ENCODE measurements around the gene POU4F1.

The POU4F1 gene

GRCh38 chr13:78606471-78607408 lies 3.4 kb upstream of the POU4F1 start:
- no peak for DNase-seq (ENCODE audit: low read depth in 2 of 2)

GRCh38 chr13:78604782-78605611 lies 1.6 kb upstream of the POU4F1 start:
- DNase-seq (ENCODE audit: low read depth in 2 of 2): no peak

DNA sequence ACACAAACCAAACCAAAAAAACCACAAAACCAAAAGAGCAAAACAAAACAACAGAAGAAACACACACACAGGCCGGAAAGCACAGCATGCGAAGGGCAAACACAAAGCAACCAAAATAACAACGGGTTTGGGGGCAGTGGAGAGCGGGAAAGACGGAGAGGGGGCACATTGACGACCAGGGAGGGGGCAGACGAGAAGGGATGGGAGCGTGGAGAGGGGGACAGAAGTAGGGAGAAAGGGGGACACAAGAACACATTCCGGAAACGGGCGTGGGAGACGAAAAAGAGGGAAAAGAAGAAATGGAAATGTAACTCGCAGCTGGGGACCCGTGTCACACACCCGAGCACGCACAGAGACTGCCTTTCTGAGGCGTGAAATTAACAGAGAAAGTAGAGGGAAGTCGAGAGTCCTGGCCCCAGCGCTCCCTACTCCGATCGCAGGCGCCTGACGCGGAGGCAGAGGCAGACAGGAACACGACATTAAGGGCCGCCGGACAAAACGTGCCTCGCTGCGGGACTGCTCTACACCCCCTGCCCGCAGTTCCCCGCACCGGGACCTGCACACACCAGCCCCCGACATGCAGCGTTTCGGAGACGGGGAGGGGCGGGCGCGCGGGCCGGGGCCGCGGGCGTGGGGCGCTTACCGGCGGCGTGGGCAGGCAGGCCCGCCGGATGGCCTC lies 652 bp downstream of the POU4F1 start:
- DNase-seq (ENCODE audit: low read depth in 2 of 2): no peak

DNA sequence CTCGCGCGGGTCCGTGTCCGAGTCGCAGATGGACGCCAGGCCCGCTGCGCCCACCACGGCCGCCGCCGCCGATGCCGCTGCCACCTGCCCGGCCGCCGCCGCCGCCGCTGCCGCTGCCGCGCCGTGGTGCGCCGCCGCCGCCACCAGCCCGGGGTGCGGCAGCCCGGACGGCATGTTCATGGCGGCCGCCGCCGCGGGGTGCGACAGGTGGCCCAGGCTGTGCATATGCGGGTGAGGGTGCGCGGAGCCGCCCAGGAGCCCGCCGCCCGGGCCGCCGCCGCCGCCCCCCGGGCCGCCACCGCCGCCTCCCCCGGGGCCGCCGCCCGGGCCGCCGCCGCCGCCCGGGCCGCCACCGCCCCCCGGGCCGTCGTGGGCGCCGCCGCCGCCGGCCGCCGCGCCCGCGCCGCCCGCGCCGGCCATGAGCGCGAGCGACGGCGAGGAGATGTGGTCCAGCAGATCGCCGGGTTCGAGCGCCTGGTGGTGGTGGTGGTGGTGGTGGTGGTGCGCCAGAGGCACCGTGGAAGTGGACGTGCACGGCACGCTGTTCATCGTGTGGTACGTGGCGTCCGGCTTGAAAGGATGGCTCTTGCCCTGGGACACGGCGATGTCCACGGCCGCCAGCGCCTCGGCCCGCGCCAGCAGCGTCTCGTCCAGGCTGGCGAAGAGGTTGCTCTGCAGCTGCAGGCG lies 1.3 kb downstream of the POU4F1 start:
- no peak for DNase-seq (ENCODE audit: low read depth in 2 of 2)

GRCh38 chr13:78601124-78601873 lies 2.1 kb downstream of the POU4F1 start:
- DNase-seq (ENCODE audit: low read depth in 2 of 2): no peak

DNA sequence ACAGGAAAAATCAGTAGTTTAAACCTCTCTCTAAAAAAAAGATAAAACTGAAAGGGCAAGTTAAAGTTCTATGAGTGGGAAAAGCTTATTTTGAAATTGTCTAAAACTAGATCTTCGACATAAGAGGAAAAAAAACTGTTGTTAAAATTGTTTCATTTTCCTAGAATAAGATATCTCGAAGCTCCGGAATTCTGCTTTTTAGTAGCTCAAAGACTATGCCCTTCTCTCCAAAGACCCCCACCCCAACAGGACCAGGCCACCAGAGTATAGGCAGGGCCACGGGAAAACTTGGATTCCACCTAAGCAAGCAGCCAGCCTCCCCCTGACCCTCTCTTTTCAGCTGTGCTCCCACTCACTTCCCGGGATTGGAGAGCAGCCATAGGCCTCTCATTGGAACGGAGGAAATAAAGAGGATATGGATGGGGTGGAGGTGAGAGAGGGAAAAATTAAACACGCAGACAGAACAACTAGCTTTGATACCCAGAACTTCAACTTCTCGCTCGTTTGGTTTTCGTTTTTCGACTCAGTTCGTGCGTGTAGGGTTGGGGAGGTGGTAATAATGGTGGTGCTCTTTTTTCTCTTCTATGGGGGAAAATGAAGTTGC lies 3.0 kb downstream of the POU4F1 start:
- DNase-seq (ENCODE audit: low read depth in 2 of 2): no peak

DNA sequence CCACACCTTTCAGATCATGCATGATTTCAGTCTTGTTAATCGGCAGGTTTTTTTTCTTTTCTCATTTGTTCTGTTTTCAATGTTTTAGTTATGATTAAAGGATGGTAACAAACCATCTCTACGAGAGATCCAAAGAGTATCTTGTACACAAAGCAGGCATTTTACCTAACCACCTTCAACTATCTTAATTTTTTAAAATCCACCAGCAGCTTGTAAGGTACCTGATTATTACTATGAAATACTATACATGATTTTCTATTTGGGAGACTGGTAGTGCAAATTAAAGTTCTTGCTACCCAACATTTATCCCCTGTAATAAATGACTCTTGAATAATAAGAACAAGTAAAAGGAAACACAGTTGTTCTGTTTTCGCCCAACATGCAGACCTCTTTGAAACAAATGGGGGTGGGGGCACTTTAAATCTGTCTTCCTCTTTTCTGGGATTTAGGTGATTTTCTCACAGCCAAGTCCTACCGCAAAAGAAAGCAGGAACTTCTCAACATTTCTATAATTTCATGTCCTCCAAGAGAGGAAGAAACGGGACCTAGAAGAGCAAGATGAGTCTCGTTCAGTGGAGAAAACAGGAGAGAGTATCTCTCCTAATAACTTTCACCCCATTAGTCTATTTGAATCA lies 3.6 kb downstream of the POU4F1 start:
- DNase-seq (ENCODE audit: low read depth in 2 of 2): no peak

DNA sequence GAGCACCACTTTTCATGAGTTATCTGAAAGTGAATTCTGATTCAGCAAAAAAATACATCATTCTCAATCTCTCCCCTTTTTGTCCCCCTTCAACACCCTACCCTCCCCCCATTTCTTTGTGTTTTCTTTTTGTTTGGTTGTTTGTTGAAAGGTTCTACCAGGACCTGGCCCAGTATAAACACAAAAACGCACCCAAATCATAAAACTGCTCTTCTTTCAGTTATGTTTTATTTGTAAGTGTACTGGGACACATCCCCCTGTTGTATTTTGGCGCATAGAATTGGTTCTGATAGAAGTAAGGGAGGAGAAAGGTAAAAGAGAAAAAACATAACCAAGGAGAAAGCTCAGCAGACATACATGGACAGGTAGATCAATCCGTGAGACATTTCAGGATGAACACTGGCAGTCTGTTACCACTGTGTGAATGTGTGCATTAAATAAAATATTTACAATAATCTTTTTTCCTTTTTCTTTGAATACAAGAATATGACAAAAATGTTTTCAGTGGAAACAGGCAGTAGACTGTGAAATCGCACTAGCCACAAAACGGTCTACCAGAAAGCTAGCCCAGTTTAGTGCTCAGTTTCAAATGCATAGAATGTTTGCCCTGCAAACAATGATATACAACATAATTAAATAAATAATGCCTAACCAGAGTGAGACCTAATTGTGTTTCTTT lies 4.2 kb downstream of the POU4F1 start:
- no peak for DNase-seq (ENCODE audit: low read depth in 2 of 2)

DNA sequence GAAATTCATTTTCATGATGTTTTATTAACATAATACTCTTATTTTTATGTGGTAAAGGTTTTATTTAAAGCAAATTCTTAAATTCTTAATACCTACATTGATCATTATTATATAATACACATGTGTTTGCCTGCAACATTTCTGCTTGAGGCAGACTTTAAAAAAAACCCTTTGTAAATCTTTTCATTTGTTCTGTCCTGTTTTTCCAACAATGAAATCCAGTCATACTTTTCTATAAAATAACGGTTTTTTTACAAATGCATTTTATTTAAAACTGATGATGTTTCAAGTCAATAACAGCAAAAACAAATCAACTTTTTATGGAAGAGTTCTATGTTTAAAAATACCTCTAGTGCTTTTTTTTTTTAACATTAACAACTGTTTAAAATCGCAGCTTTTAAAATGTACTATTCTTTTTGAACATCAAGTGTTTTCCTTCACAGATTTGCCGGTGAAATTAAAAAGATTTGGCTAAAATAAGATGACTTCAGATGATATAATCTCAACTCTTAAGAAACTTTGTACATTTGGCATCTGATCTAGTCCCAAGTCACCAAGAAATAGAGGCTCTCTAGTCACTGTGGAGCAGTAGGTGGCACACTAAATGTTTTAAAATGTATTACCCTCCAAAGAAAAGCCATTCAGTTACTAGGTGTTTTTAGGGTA lies 5.1 kb downstream of the POU4F1 start:
- DNase-seq (ENCODE audit: low read depth in 2 of 2): no peak

DNA sequence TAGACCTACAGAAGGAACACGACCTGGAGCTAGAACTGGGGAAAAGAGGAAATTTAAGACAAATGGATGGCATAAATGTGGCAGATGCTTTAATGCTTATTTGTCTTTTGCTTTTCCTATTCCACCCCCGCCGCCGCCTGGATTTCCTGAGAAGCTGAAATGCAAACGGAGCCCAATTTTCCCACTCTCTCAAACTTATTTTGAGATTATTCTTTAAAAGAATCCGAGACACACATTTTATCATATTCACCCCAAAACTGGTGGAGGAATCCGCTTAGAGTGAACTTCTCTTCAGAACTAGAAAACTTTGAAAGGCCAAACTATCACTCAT lies 5.8 kb downstream of the POU4F1 start:
- DNase-seq (ENCODE audit: low read depth in 2 of 2): no peak

GRCh38 chr13:78596736-78597601 lies 6.4 kb downstream of the POU4F1 start:
- no peak for DNase-seq (ENCODE audit: low read depth in 2 of 2)

DNA sequence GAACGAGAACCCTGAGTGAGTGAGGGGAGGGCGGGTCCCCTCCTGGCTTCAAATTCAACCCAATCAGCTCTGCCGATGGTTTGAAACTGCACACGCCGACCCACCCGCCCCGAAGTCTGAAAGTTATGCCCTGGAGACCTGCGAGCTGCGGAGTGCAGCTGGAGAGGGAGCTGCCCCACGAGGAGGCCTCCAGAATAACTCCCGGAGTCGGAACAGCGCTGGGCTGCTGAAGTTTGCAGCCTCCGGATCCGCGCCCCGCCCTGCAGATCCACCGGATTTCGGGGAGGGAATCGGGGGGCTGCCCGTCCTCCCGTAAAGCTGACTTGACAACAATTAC lies 7.0 kb downstream of the POU4F1 start:
- no peak for DNase-seq (ENCODE audit: low read depth in 2 of 2)

GRCh38 chr13:78595495-78596398 lies 7.6 kb downstream of the POU4F1 start:
- DNase-seq (ENCODE audit: low read depth in 2 of 2): no peak

- no peak for DNase-seq (ENCODE audit: low read depth in 2 of 2)
Observed at GRCh38 chr13:78594456-78594975, 8.8 kb downstream of the POU4F1 start.

DNA sequence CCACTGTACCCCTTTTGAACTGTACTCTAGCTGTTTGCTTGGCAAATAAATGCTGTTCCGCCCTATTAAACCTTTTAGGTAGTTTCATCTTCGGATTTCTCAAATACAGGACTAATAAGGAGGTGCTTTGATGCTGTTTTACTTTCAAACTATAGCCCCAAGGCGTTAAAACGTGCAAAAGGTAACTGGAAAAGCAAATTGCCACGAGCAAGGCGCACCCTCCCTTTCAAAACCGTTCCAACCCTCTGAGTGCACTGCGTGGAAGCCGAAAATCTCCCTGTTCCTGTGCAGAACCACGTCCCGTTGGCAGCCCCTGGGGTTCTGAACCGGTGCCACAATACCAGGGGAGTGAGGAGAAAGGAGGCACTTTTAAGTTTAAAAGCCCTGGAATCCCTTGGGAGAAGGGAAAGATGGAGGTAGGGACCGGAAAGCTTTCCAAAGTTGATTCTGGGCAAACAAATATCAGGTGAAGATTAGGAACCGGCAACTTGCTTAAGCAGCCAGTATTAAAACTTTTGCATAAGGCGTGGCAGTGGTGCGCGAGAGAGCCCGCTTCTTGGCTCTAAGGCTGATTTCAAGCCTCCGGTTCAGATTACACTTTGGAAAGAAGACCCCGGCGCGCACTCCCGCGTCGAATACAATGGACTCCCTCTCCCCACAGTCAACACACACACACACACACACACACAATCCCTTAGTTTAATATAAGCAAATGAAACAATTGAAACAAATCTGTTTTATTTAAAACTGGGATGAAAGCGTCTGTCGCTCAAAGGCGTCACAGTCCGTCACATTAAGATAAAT lies 9.5 kb downstream of the POU4F1 start:
- DNase-seq (ENCODE audit: low read depth in 2 of 2): no peak

- no peak for DNase-seq (ENCODE audit: low read depth in 2 of 2)
Observed at GRCh38 chr13:78593129-78593528, 10.2 kb downstream of the POU4F1 start.

Data from stimulated activated CD8-positive, alpha-beta memory T cell treated with anti-CD3 and anti-CD28 coated beads, Interleukin-2, amount 100 ng/mL, for 1 hour (primary cell).